Parathyroid adenoma (tissue), 2 donors: Measurements from ENCODE around the gene TEX38.

Experiments used
- H2AFZ ChIP-seq: fragments of 300-600 bp; sonication (generic); one replicate; pipeline ENCODE4 v1.7.0; 2017; ENCODE audit warnings: antibody characterized with exemption, mild to moderate bottlenecking
- H3K27ac ChIP-seq: fragments of 300-600 bp; sonication (generic); one replicate; pipeline ENCODE4 v1.7.0; 2017
- H3K27me3 ChIP-seq: fragments of 300-600 bp; sonication (generic); one replicate; pipeline ENCODE4 v1.7.0; 2017; ENCODE audit warnings: low read length; ENCODE audit not compliant: control insufficient read depth, insufficient read depth
- H3K36me3 ChIP-seq: fragments of 300-600 bp; sonication (generic); one replicate; pipeline ENCODE4 v1.7.0; 2017; ENCODE audit warnings: low read length; ENCODE audit not compliant: control insufficient read depth, insufficient read depth
- H3K4me1 ChIP-seq: fragments of 300-600 bp; sonication (generic); one replicate; pipeline ENCODE4 v1.7.0; 2017; ENCODE audit warnings: control low read depth
- H3K4me2 ChIP-seq: fragments of 300-600 bp; sonication (generic); one replicate; pipeline ENCODE4 v1.7.0; 2017; ENCODE audit warnings: low read length
- H3K4me3 ChIP-seq: fragments of 300-600 bp; sonication (generic); one replicate; pipeline ENCODE4 v1.7.0; 2017; ENCODE audit warnings: low read depth, low read length
- H3K79me2 ChIP-seq: fragments of 300-600 bp; sonication (generic); one replicate; pipeline ENCODE4 v1.7.0; 2017; ENCODE audit warnings: control low read depth
- H3K9ac ChIP-seq: fragments of 300-600 bp; sonication (generic); one replicate; pipeline ENCODE4 v1.7.0; 2017; ENCODE audit warnings: mild to moderate bottlenecking
- H3K9me3 ChIP-seq: fragments of 300-600 bp; sonication (generic); one replicate; pipeline ENCODE4 v1.7.0; 2017; ENCODE audit warnings: low read length; ENCODE audit not compliant: control insufficient read depth
- CTCF ChIP-seq: fragments of 300-600 bp; sonication (generic); IDR thresholded peaks from one replicate; pipeline ENCODE4 v1.7.0; 2017; ENCODE audit warnings: antibody characterized with exemption, mild to moderate bottlenecking
- donor health status: primary hyperparathyroidism.

Gene TEX38

GRCh38 chr1:46689356-46689755, 17.7 kb downstream of the TEX38 start:
- Histone ChIP-seq H3K4me2 (no peak overlapping the region), H3K4me1 (peaks cover 23% of the 10 kb centered on the region), H2AFZ (no peak overlapping the region), H3K9me3 (no peaks in the 10 kb centered on the region), H3K4me3 (no peak overlapping the region), H3K27me3 (no peaks in the 10 kb centered on the region), H3K9ac (no peak overlapping the region), H3K36me3 (no peaks in the 10 kb centered on the region), H3K27ac (no peak overlapping the region), H3K79me2 (no peaks in the 10 kb centered on the region)
- no peak for TF ChIP-seq CTCF

- no peak overlapping the region for H3K4me3 ChIP-seq
- no peak for TF ChIP-seq CTCF
- no peaks in the 10 kb centered on the region for H3K79me2 ChIP-seq
- no peak overlapping the region for H2AFZ ChIP-seq
- peaks cover 21% of the 10 kb centered on the region for H3K4me1 ChIP-seq
- H3K9me3 ChIP-seq: no peaks in the 10 kb centered on the region
- no peak overlapping the region for H3K4me2 ChIP-seq
- H3K27me3 ChIP-seq: no peaks in the 10 kb centered on the region
- no peak overlapping the region for H3K9ac ChIP-seq
- no peaks in the 10 kb centered on the region for H3K36me3 ChIP-seq
- H3K27ac ChIP-seq: no peak overlapping the region
These were observed 18.2 kb downstream of the TEX38 start for GRCh38 chr1:46689897-46690296.

GRCh38 chr1:46690931-46691421, 19.3 kb downstream of the TEX38 start:
- no peaks in the 10 kb centered on the region for H3K27me3 ChIP-seq
- no peaks in the 10 kb centered on the region for H3K36me3 ChIP-seq
- no peaks in the 10 kb centered on the region for H3K9me3 ChIP-seq
- H3K9ac ChIP-seq: no peak overlapping the region
- no peaks in the 10 kb centered on the region for H3K79me2 ChIP-seq
- H3K27ac ChIP-seq: no peak overlapping the region
- H3K4me3 ChIP-seq: no peak overlapping the region
- no peak overlapping the region for H2AFZ ChIP-seq
- no peak overlapping the region for H3K4me2 ChIP-seq
- H3K4me1 ChIP-seq: peaks cover 21% of the 10 kb centered on the region
- no peak for TF ChIP-seq CTCF

GRCh38 chr1:46691997-46692790, 20.5 kb downstream of the TEX38 start:
- Histone ChIP-seq H3K9me3 (no peaks in the 10 kb centered on the region), H2AFZ (no peak overlapping the region), H3K4me3 (peak overlapping the region; percentile 20), H3K36me3 (no peaks in the 10 kb centered on the region), H3K4me2 (peak overlapping the region; percentile 52), H3K27ac (no peak overlapping the region), H3K79me2 (no peaks in the 10 kb centered on the region), H3K27me3 (no peaks in the 10 kb centered on the region), H3K9ac (no peak overlapping the region), H3K4me1 (peaks cover 15% of the 10 kb centered on the region)
- TF ChIP-seq CTCF: no peak
